ENCODE results near the gene RTKN2. TPM values are rescaled to one million over a fixed set of nuclear protein-coding genes. Genes with fewer than 3 reads are reported as not detected.

Gene RTKN2
- total and polyA plus RNA-seq, 2 donors (not counting 1 experiment from before 2014, with no cell fraction given), result 0.07 to 0.22 TPM

DNA sequence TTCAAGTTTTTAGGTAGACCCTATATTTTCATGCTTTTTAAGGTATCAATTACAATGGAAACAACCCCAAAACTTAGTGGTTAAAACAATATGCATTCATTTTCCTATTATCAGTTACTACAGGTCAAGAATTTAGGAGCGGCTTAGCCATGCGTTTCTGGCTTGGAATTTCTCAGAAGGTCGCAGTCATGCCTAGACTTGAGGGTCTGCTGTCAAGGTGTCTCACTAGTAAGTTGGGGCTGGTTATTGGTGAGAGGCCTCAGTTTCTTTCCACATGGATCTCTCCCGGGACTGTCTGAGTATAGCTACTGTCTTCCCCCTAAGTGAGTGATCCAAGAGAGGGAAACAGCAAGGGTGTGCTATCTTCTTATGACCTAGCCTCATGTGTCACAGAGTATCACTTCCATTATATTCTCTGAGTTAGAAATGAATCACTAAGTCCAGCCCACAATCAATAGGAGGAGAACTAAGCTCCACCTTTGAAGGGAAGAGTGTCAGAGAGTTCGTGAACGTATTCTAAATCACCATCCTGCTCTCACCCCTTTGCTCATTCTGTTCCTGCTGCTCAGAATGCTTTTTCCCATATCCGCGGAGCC lies 80.5 kb downstream of the RTKN2 start:
- TF ChIP-seq EZH2 (IDR thresholded peaks at IDR 0.05; ENCODE audit: borderline replicate concordance, insufficient read depth, low read depth, low read length, poor library complexity, severe bottlenecking), result no peak
- TF ChIP-seq, protein P1, sequence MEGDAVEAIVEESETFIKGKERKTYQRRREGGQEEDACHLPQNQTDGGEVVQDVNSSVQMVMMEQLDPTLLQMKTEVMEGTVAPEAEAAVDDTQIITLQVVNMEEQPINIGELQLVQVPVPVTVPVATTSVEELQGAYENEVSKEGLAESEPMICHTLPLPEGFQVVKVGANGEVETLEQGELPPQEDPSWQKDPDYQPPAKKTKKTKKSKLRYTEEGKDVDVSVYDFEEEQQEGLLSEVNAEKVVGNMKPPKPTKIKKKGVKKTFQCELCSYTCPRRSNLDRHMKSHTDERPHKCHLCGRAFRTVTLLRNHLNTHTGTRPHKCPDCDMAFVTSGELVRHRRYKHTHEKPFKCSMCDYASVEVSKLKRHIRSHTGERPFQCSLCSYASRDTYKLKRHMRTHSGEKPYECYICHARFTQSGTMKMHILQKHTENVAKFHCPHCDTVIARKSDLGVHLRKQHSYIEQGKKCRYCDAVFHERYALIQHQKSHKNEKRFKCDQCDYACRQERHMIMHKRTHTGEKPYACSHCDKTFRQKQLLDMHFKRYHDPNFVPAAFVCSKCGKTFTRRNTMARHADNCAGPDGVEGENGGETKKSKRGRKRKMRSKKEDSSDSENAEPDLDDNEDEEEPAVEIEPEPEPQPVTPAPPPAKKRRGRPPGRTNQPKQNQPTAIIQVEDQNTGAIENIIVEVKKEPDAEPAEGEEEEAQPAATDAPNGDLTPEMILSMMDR (IDR thresholded peaks at IDR 0.05), result no peak
- no peaks in the 10 kb centered on the region for H3K79me2 ChIP-seq (ENCODE audit: control insufficient read depth, insufficient read depth, low read length)
- H3K27me3 ChIP-seq (replicated peaks in 1 of 4; ENCODE audit: control extremely low read depth in 1 of 4, control insufficient read depth in 3 of 4, insufficient read depth in 4 of 4, low read length in 3 of 4), result no peaks in the 10 kb centered on the region
- Mint-ChIP-seq H3K4me3 (no peak overlapping the region), H3K9me3 (ENCODE audit: insufficient read depth) (no peaks in the 10 kb centered on the region), H3K27me3 (no peaks in the 10 kb centered on the region), H3K27ac (no peak overlapping the region), H3K4me1 (peaks cover 25% of the 10 kb centered on the region)
- no peak overlapping the region for H2AFZ ChIP-seq (ENCODE audit: insufficient read depth, low read depth, low read length, poor library complexity, severe bottlenecking)
- WGBS (ENCODE audit: insufficient coverage), result 100% methylated on average over 2 of the region's 8 CpGs
- intact Hi-C loops (cut with micrococcal nuclease), result no loop called here
- peaks cover 0 to 1% (median 0%) of the 10 kb centered on the region in 3 donors for H3K9me3 ChIP-seq (ENCODE audit: control extremely low read depth in 1 of 3, control insufficient read depth in 2 of 3, insufficient read depth in 1 of 3, low read length in 2 of 3)
- peaks cover 6 to 9% of the 10 kb centered on the region in 2 donors for H3K4me1 ChIP-seq (ENCODE audit: control insufficient read depth in 2 of 2, insufficient read depth in 2 of 2, low read length in 2 of 2)
- H3K9ac ChIP-seq (ENCODE audit: low read length), result no peak overlapping the region
- H3K4me2 ChIP-seq (replicated peaks; ENCODE audit: low read depth, low read length, poor library complexity, severe bottlenecking), result no peak overlapping the region
- POLR2A ChIA-PET, result no interaction called here
- H4K20me1 ChIP-seq (ENCODE audit: control insufficient read depth, insufficient read depth, low read length, poor library complexity, severe bottlenecking), result no peaks in the 10 kb centered on the region
- CTCF ChIA-PET, result interaction anchor here (0.6 to 0.7 kb wide), 2 partner anchors 102 to 901 kb away, joined by 3 to 4 read pairs; no protein-coding TSS in a partner anchor
- no peak overlapping the region for H3K27ac ChIP-seq (ENCODE audit: low read length in 2 of 2)
- H3K36me3 ChIP-seq (replicated peaks in 1 of 2; ENCODE audit: control extremely low read depth in 1 of 2, control insufficient read depth in 1 of 2, extremely low read depth in 1 of 2, insufficient read depth in 2 of 2, low read length in 1 of 2), result no peaks in the 10 kb centered on the region
- DNase-seq (no peak), ATAC-seq (ENCODE audit: low read depth) (no peak)
- no peak overlapping the region for H3K4me3 ChIP-seq (ENCODE audit: control extremely low read depth in 1 of 5, extremely low read depth in 1 of 5, insufficient read depth in 1 of 5, low read depth in 2 of 5, low read length in 4 of 5)

DNA sequence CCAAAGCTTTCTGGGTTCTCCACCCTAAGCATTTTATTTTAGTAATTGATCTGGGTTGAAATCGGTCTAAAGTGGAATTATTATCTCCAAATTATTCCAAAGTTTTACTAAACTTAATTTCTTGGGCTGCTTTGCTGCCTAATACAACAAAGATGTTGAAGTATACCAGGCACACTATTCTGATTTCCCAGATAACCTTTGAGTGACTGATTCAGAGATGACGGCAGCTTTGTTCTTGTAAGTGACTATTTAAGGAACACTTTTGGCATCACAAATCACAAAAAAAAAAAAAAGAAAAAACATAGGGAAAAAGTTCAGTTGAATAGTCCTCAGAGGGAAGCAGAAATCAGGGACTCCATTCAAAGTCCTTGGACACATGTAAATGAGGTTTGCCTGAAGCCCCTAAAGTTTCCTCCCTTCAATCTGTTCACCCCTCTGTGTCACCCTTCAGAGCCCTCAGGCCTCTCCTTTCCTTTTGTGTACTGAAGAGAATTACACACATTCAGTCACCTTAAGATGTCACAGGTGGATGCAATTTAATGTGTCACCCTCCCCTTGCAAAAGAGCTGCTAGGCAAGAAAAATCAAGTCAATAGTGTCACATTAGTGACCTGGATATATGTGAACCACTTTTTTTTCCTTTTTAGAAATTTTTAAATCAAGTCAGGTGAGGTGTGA lies 81.5 kb downstream of the RTKN2 start:
- intact Hi-C loops (cut with micrococcal nuclease), result loop anchor here (2.0 kb wide), 1 partner anchor 20 kb away; no protein-coding TSS in a partner anchor
- Histone ChIP-seq H3K36me3 (replicated peaks in 1 of 2; ENCODE audit: control extremely low read depth in 1 of 2, control insufficient read depth in 1 of 2, extremely low read depth in 1 of 2, insufficient read depth in 2 of 2, low read length in 1 of 2) (no peaks in the 10 kb centered on the region), H3K9me3 (ENCODE audit: control extremely low read depth in 1 of 3, control insufficient read depth in 2 of 3, insufficient read depth in 1 of 3, low read length in 2 of 3) (peaks cover 0 to 1% (median 0%) of the 10 kb centered on the region in 3 donors), H3K4me3 (ENCODE audit: control extremely low read depth in 1 of 5, extremely low read depth in 1 of 5, insufficient read depth in 1 of 5, low read depth in 2 of 5, low read length in 4 of 5) (no peak overlapping the region), H3K9ac (ENCODE audit: low read length) (no peak overlapping the region), H3K27me3 (replicated peaks in 1 of 4; ENCODE audit: control extremely low read depth in 1 of 4, control insufficient read depth in 3 of 4, insufficient read depth in 4 of 4, low read length in 3 of 4) (no peaks in the 10 kb centered on the region), H3K4me1 (ENCODE audit: control insufficient read depth in 2 of 2, insufficient read depth in 2 of 2, low read length in 2 of 2) (peaks cover 6 to 9% of the 10 kb centered on the region in 2 donors), H2AFZ (ENCODE audit: insufficient read depth, low read depth, low read length, poor library complexity, severe bottlenecking) (no peak overlapping the region), H3K79me2 (ENCODE audit: control insufficient read depth, insufficient read depth, low read length) (no peaks in the 10 kb centered on the region), H3K27ac (ENCODE audit: low read length in 2 of 2) (no peak overlapping the region), H4K20me1 (ENCODE audit: control insufficient read depth, insufficient read depth, low read length, poor library complexity, severe bottlenecking) (no peaks in the 10 kb centered on the region), H3K4me2 (replicated peaks; ENCODE audit: low read depth, low read length, poor library complexity, severe bottlenecking) (no peak overlapping the region)
- DNase-seq (no peak), ATAC-seq (ENCODE audit: low read depth) (no peak)
- ChIA-PET POLR2A (no interaction called here), CTCF (no interaction called here)
- no peak for TF ChIP-seq EZH2 (IDR thresholded peaks at IDR 0.05; ENCODE audit: borderline replicate concordance, insufficient read depth, low read depth, low read length, poor library complexity, severe bottlenecking)
- TF ChIP-seq, protein P1 (IDR thresholded peaks at IDR 0.05), result no peak
- H3K9me3 Mint-ChIP-seq (ENCODE audit: insufficient read depth), result no peaks in the 10 kb centered on the region
- no CpG with 5 or more reads among the region's 2 CpGs for WGBS (ENCODE audit: insufficient coverage)
- H3K4me1 Mint-ChIP-seq, result peaks cover 25% of the 10 kb centered on the region
- H3K4me3 Mint-ChIP-seq, result no peak overlapping the region
- H3K27ac Mint-ChIP-seq, result no peak overlapping the region
- H3K27me3 Mint-ChIP-seq, result no peaks in the 10 kb centered on the region
